A673 (cell line): ENCODE data around the gene MFSD2B. TPM values are rescaled to one million over a fixed set of nuclear protein-coding genes. Genes with fewer than 3 reads are reported as not detected.
"Not testable (repeated sequence)": the region's sequence is repeated elsewhere in the genome, so short reads cannot be mapped to it uniquely, and the experiment has no call there.

Source experiments
- BruUV-seq: library from RNA; stranded (reverse); fragments of 400-500 nt; replicated peaks from 2 replicates; lab custom pipeline; 2021; lab: Mats Ljungman, UMichigan
- CTCF ChIA-PET: fragments of 300-600 bp; sonication (Branson Sonifier 250); formaldehyde crosslinking; loops from one replicate; lab custom pipeline; 2022; ENCODE audit warnings: antibody characterized with exemption; lab: Charles Lee
- POLR2A ChIA-PET: fragments of 300-600 bp; sonication (Branson Sonifier 250); formaldehyde crosslinking; loops from one replicate; lab custom pipeline; 2022; ENCODE audit warnings: antibody characterized with exemption; ENCODE audit not compliant: low non-redundant PET; lab: Charles Lee
- DNase-seq: peaks from one replicate; pipeline ENCODE4 v3.0.0-alpha.2; 2015; ENCODE audit warnings: low spot score
- H3K27ac ChIP-seq: fragments of 200-600 bp; sonication (generic); 2 replicates; pipeline ENCODE4 v1.5.1; 2016; ENCODE audit warnings: mixed run types, low read depth, mild to moderate bottlenecking, mixed read lengths, antibody characterized with exemption, low read length; ENCODE audit not compliant: poor library complexity, severe bottlenecking
- H3K27me3 ChIP-seq: fragments of 200-600 bp; sonication (generic); replicated peaks from 2 replicates; pipeline ENCODE4 v1.6.1; 2017; ENCODE audit warnings: mixed run types, low read depth, mild to moderate bottlenecking, mixed read lengths, antibody characterized with exemption, low read length; ENCODE audit not compliant: insufficient read depth, poor library complexity
- H3K36me3 ChIP-seq: fragments of 200-600 bp; sonication (generic); 2 replicates; pipeline ENCODE4 v1.6.1; 2016; ENCODE audit warnings: mixed run types, mild to moderate bottlenecking, mixed read lengths, antibody characterized with exemption, low read length; ENCODE audit not compliant: insufficient read depth, poor library complexity, severe bottlenecking
- H3K4me1 ChIP-seq: fragments of 200-600 bp; sonication (generic); 2 replicates; pipeline ENCODE4 v1.6.1; 2017; ENCODE audit warnings: mixed run types, mild to moderate bottlenecking, mixed read lengths, antibody characterized with exemption, low read length; ENCODE audit not compliant: insufficient read depth, poor library complexity, severe bottlenecking
- H3K4me3 ChIP-seq: fragments of 200-600 bp; sonication (generic); 2 replicates; pipeline ENCODE4 v1.5.1; 2016; ENCODE audit warnings: low read depth, mixed run types, mild to moderate bottlenecking, mixed read lengths, low read length; ENCODE audit not compliant: poor library complexity, severe bottlenecking
- H3K9me3 ChIP-seq: fragments of 200-600 bp; sonication (generic); 2 replicates; pipeline ENCODE4 v1.6.1; 2016; ENCODE audit warnings: mixed run types, low read depth, mild to moderate bottlenecking, mixed read lengths, antibody characterized with exemption, low read length; ENCODE audit not compliant: poor library complexity, severe bottlenecking
- EZH2 ChIP-seq: fragments of 200-600 bp; sonication (generic); IDR thresholded peaks from 2 replicates; pipeline ENCODE4 v1.6.1; 2017; ENCODE audit warnings: borderline replicate concordance, low read depth, mild to moderate bottlenecking, mixed read lengths, antibody characterized with exemption, low read length; ENCODE audit not compliant: poor library complexity, severe bottlenecking
- intact Hi-C: fragments of 100-400 bp; cut with micrococcal nuclease; formaldehyde crosslinking; loops from one replicate; pipeline ENCODE4 v1.10.0; 2022; ENCODE audit not compliant: unreplicated experiment
- total RNA-seq: library from RNA; stranded (reverse); gene quantifications from 2 replicates; pipeline ENCODE4 v1.2.3, GENCODE V29; 2021
- TF ChIP-seq, protein P1 (sequence below): fragments of 300-800, 200-600 bp; sonication (generic); conservative IDR thresholded peaks from 2 replicates; pipeline ENCODE4 v1.5.1; 2017; ENCODE audit warnings: low read depth, mild to moderate bottlenecking, antibody characterized with exemption, low read length, moderate library complexity, mixed read lengths

The MFSD2B gene
- total RNA-seq, 1 experiment from 2014 or later = not detected

DNA sequence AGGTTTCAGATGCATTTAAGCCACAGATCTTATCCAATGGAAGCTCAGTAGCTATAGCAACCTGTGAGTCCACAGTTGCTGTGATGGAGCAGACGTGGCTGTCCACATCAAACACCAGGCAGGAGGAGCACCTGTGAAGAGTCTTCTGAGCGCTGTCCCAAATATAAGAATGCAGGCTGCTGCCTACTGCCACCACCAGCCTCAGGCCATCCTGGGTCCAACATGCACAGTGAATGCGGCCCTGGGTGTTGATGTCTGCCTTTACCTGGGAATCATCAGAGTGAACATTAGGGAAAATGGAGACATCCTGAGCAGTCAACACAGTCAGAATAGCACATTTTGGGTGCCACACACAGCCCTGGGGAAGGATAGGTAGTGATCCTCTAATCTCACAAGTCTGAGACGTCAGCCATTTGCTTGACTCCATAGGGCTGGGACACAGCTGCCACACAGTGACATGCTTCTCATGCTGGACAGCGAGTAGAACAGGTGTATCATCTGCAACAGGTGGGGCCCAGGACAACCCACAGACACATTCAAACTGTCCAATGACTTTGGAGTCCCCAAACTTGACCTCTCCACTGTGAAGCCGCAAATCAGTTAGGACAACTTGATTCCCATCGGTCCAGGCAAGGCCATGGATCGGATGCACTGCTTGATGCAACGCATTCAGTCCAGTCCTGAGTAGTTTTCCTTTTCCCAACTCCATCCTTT is 29.1 kb downstream of the MFSD2B start:
- DNase-seq = no peak
- peaks cover 23% of the 10 kb centered on the region for H3K36me3 ChIP-seq
- BruUV-seq = no TSS peak
- H3K9me3 ChIP-seq = no peaks in the 10 kb centered on the region
- no peak for TF ChIP-seq EZH2
- TF ChIP-seq, protein P1, sequence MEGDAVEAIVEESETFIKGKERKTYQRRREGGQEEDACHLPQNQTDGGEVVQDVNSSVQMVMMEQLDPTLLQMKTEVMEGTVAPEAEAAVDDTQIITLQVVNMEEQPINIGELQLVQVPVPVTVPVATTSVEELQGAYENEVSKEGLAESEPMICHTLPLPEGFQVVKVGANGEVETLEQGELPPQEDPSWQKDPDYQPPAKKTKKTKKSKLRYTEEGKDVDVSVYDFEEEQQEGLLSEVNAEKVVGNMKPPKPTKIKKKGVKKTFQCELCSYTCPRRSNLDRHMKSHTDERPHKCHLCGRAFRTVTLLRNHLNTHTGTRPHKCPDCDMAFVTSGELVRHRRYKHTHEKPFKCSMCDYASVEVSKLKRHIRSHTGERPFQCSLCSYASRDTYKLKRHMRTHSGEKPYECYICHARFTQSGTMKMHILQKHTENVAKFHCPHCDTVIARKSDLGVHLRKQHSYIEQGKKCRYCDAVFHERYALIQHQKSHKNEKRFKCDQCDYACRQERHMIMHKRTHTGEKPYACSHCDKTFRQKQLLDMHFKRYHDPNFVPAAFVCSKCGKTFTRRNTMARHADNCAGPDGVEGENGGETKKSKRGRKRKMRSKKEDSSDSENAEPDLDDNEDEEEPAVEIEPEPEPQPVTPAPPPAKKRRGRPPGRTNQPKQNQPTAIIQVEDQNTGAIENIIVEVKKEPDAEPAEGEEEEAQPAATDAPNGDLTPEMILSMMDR = no peak
- no peak overlapping the region for H3K4me3 ChIP-seq
- ChIA-PET POLR2A (no interaction called here), CTCF (no interaction called here)
- H3K27me3 ChIP-seq = no peaks in the 10 kb centered on the region
- no peak overlapping the region for H3K27ac ChIP-seq
- H3K4me1 ChIP-seq = no peaks in the 10 kb centered on the region
- intact Hi-C loops = no loop called here

DNA sequence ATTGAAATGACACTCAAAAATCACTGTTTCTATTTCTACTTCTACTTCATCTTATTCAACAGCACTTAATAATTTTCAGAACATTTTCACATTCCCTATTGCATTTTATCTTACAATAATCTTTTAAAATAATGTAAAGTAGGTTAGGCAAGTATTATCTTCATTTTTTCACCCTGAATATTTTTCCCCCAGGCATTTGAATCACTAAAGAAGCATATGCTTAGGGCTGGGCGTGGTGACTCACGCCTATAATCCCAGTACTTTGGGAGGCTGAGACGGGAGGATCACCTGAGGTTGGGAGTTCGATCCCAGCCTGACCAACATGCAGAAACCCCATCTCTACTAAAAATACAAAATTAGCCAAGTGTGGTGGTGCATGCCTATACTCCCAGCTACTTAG is 30.6 kb downstream of the MFSD2B start:
- POLR2A ChIA-PET = no interaction called here
- intact Hi-C loops = no loop called here
- Histone ChIP-seq H3K27ac (no peak overlapping the region), H3K4me3 (no peak overlapping the region), H3K27me3 (no peaks in the 10 kb centered on the region), H3K4me1 (no peaks in the 10 kb centered on the region), H3K36me3 (peaks cover 23% of the 10 kb centered on the region), H3K9me3 (no peaks in the 10 kb centered on the region)
- DNase-seq = no peak
- no peak for TF ChIP-seq EZH2
- TF ChIP-seq, protein P1 = no peak
- BruUV-seq = no TSS peak
- CTCF ChIA-PET = no interaction called here

DNA sequence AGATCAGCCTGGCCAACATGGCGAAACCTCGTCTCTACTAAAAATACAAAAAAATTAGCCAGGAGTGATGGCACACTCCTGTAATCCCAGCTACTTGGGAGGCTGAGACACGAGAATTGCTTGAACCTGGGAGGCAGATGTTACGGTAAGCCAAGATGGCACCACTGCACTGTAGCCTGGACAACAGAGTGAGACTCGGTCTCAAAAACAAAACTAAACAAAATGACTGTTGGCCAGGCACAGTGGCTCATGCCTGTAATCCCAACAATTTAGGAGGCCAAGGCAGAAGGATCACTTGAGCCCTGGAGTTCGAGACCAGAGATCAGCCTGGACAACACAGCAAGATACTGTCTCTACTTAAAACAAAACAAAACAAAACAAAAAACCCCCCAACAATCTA is 33.2 kb downstream of the MFSD2B start:
- BruUV-seq, H3K27me3 ChIP-seq, H3K4me3 ChIP-seq, H3K9me3 ChIP-seq, intact Hi-C loops, CTCF ChIA-PET, POLR2A ChIA-PET, H3K4me1 ChIP-seq, DNase-seq, H3K27ac ChIP-seq: not testable (repeated sequence)
- peaks cover 12% of the 10 kb centered on the region for H3K36me3 ChIP-seq
